ENCODE measurements around the gene HIPK3.

DNA sequence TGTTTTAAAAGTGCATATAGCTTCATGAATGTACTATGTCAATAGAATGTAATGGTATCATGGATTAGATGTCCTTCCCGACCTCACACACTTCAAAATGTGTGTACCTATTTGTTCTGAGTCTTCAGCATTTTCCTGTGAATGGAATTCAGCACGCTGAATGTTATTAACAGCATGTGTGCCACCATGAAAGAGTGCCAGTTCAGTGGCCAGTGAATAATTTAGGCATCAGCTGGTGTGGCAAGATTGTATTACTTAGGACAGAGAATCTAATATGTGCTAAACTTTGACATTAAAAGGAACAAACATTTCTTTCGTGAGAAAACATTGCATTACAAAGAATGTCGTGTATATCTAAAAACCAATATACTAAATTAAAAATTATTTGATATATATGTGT is 46.4 kb downstream of the HIPK3 start:
- no peak for TF ChIP-seq EP300 (IDR thresholded peaks at IDR 0.05)
- TF ChIP-seq, protein P1, sequence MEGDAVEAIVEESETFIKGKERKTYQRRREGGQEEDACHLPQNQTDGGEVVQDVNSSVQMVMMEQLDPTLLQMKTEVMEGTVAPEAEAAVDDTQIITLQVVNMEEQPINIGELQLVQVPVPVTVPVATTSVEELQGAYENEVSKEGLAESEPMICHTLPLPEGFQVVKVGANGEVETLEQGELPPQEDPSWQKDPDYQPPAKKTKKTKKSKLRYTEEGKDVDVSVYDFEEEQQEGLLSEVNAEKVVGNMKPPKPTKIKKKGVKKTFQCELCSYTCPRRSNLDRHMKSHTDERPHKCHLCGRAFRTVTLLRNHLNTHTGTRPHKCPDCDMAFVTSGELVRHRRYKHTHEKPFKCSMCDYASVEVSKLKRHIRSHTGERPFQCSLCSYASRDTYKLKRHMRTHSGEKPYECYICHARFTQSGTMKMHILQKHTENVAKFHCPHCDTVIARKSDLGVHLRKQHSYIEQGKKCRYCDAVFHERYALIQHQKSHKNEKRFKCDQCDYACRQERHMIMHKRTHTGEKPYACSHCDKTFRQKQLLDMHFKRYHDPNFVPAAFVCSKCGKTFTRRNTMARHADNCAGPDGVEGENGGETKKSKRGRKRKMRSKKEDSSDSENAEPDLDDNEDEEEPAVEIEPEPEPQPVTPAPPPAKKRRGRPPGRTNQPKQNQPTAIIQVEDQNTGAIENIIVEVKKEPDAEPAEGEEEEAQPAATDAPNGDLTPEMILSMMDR (IDR thresholded peaks at IDR 0.05) = no peak

All from esophagus muscularis mucosa (tissue), 3 donors.